WI38 (cell line): Measurements from ENCODE around the gene KNOP1.
A peak's percentile ranks its signal among the peaks of the same experiment; 100 is the strongest.

Source experiments
- H3K4me3 ChIP-seq: 2 replicates; pipeline ENCODE4 v1.5.1; 2011; ENCODE audit warnings: low read depth, mild to moderate bottlenecking, control low read depth, low read length
- CTCF ChIP-seq: IDR thresholded peaks from 2 replicates; pipeline ENCODE4 v1.5.1; 2012; ENCODE audit warnings: low read depth, mild to moderate bottlenecking, control low read depth, low read length

Gene KNOP1

GRCh38 chr16:19737306-19738038 is 19.4 kb upstream of the KNOP1 start:
- TF ChIP-seq CTCF = no peak

GRCh38 chr16:19735074-19735867 is 17.2 kb upstream of the KNOP1 start:
- TF ChIP-seq CTCF = no peak
- H3K4me3 ChIP-seq = no peak overlapping the region

More at GRCh38 chr16:19737306-19738038, 19.4 kb upstream of the KNOP1 start:
- H3K4me3 ChIP-seq = no peak overlapping the region

- no peak overlapping the region for H3K4me3 ChIP-seq
- TF ChIP-seq CTCF = no peak
Observed at GRCh38 chr16:19733551-19733950, 15.5 kb upstream of the KNOP1 start.

- no peak for TF ChIP-seq CTCF
- no peak overlapping the region for H3K4me3 ChIP-seq
Observed at GRCh38 chr16:19728636-19728965, 10.6 kb upstream of the KNOP1 start.

- no peak for TF ChIP-seq CTCF
- no peak overlapping the region for H3K4me3 ChIP-seq
Observed at GRCh38 chr16:19722981-19723380, 5.0 kb upstream of the KNOP1 start.

- H3K4me3 ChIP-seq = no peak overlapping the region
- no peak for TF ChIP-seq CTCF
Observed at GRCh38 chr16:19722269-19722952, 4.4 kb upstream of the KNOP1 start.

- TF ChIP-seq CTCF = no peak
- H3K4me3 ChIP-seq = peak overlapping the region; percentile 91
Observed at GRCh38 chr16:19718624-19718965, 568 bp upstream of the KNOP1 start.
